Measurements from ENCODE around the gene ARFRP1.

Gene ARFRP1

GRCh38 chr20:63743210-63743970 lies 35.6 kb upstream of the ARFRP1 start:
- DNase-seq (ENCODE audit: low read depth): no peak

- no peak for DNase-seq (ENCODE audit: low read depth)
Measured at GRCh38 chr20:63742381-63743024, 34.7 kb upstream of the ARFRP1 start.

GRCh38 chr20:63741676-63742380 lies 34.1 kb upstream of the ARFRP1 start:
- DNase-seq (ENCODE audit: low read depth): no peak

GRCh38 chr20:63741354-63741675 lies 33.5 kb upstream of the ARFRP1 start:
- no peak for DNase-seq (ENCODE audit: low read depth)

GRCh38 chr20:63740627-63741353 lies 33.0 kb upstream of the ARFRP1 start:
- peak; percentile 68 for DNase-seq (ENCODE audit: low read depth)

- DNase-seq (ENCODE audit: low read depth): no peak
Measured at GRCh38 chr20:63740070-63740626, 32.4 kb upstream of the ARFRP1 start.

GRCh38 chr20:63739130-63740069 lies 31.6 kb upstream of the ARFRP1 start, which contains the start of gene SLC2A4RG:
Gene SLC2A4RG (plus strand): TSS chr20:63739776. CDS start chr20:63739913, 137 bp downstream.
- peak; percentile 12 for DNase-seq (ENCODE audit: low read depth)

GRCh38 chr20:63738687-63739129 lies 30.9 kb upstream of the ARFRP1 start:
- no peak for DNase-seq (ENCODE audit: low read depth)

GRCh38 chr20:63737945-63738686 lies 30.3 kb upstream of the ARFRP1 start:
- no peak for DNase-seq (ENCODE audit: low read depth)

GRCh38 chr20:63737695-63737944 lies 29.8 kb upstream of the ARFRP1 start:
- DNase-seq (ENCODE audit: low read depth): no peak

GRCh38 chr20:63736893-63737694 lies 29.3 kb upstream of the ARFRP1 start:
- DNase-seq (ENCODE audit: low read depth): no peak

- DNase-seq (ENCODE audit: low read depth): no peak
Measured at GRCh38 chr20:63735859-63736718, 28.3 kb upstream of the ARFRP1 start, which contains the start of gene LIME1. Gene LIME1 (plus strand): TSS chr20:63736664. CDS start chr20:63737550, 886 bp downstream.

- no peak for DNase-seq (ENCODE audit: low read depth)
Measured at GRCh38 chr20:63734946-63735858, 27.4 kb upstream of the ARFRP1 start.

- DNase-seq (ENCODE audit: low read depth): no peak
Measured at GRCh38 chr20:63734111-63734945, 26.6 kb upstream of the ARFRP1 start.

GRCh38 chr20:63733579-63734081 lies 25.9 kb upstream of the ARFRP1 start:
- no peak for DNase-seq (ENCODE audit: low read depth)

GRCh38 chr20:63733117-63733516 lies 25.3 kb upstream of the ARFRP1 start:
- no peak for DNase-seq (ENCODE audit: low read depth)
